GM23338 (cell line): ENCODE measurements around the gene GCNT2. TPM values are rescaled to one million over a fixed set of nuclear protein-coding genes. Genes with fewer than 3 reads are reported as not detected.

Experiments used
- ATAC-seq: fragments of 200-7000 bp; cut with Tn5 transposase; 3 replicates; pipeline ENCODE4 v1.9.1; 2020
- DNase-seq: peaks from one replicate; pipeline ENCODE4 v3.0.0-alpha.2; 2015; ENCODE audit warnings: low spot score
- H2AFZ ChIP-seq: fragments of 200-600 bp; sonication (generic); 2 replicates; pipeline ENCODE4 v1.8.0; 2016; ENCODE audit warnings: antibody characterized with exemption, mild to moderate bottlenecking, moderate library complexity
- H3F3A ChIP-seq: fragments of 200-600 bp; sonication (generic); replicated peaks from 2 replicates; pipeline ENCODE4 v1.8.0; 2017; ENCODE audit warnings: antibody characterized with exemption, mixed run types, low read depth
- H3K27ac ChIP-seq: fragments of 200-600 bp; sonication (generic); 2 replicates; pipeline ENCODE4 v1.6.1; 2016; ENCODE audit warnings: low read depth
- H3K27me3 ChIP-seq: fragments of 200-600 bp; sonication (generic); 2 replicates; pipeline ENCODE4 v1.8.0; 2016; ENCODE audit warnings: mild to moderate bottlenecking, mixed run types, moderate library complexity; ENCODE audit not compliant: insufficient read depth
- H3K36me3 ChIP-seq: fragments of 200-600 bp; sonication (generic); 2 replicates; pipeline ENCODE4 v1.8.0; 2016; ENCODE audit warnings: mild to moderate bottlenecking; ENCODE audit not compliant: insufficient read depth
- H3K4me1 ChIP-seq: fragments of 200-600 bp; sonication (generic); 2 replicates; pipeline ENCODE4 v1.8.0; 2016; ENCODE audit warnings: mild to moderate bottlenecking, moderate library complexity; ENCODE audit not compliant: insufficient read depth
- H3K4me2 ChIP-seq: fragments of 200-600 bp; sonication (generic); 2 replicates; pipeline ENCODE4 v1.7.1; 2017; ENCODE audit warnings: mixed run types
- H3K4me3 ChIP-seq: fragments of 200-600 bp; sonication (generic); 2 replicates; pipeline ENCODE4 v1.6.1; 2016; ENCODE audit warnings: mixed run types
- H3K79me2 ChIP-seq: fragments of 200-600 bp; sonication (generic); replicated peaks from 2 replicates; pipeline ENCODE4 v1.8.0; 2017; ENCODE audit warnings: mild to moderate bottlenecking; ENCODE audit not compliant: insufficient read depth
- H3K9me2 ChIP-seq: fragments of 200-600 bp; sonication (generic); 2 replicates; pipeline ENCODE4 v1.8.0; 2017; ENCODE audit not compliant: insufficient read depth
- H4K20me1 ChIP-seq: fragments of 200-600 bp; sonication (generic); replicated peaks from 2 replicates; pipeline ENCODE4 v1.8.0; 2017; ENCODE audit warnings: mild to moderate bottlenecking; ENCODE audit not compliant: insufficient read depth
- H3K27ac Mint-ChIP-seq: 2 replicates; pipeline ENCODE4 v1.8.0; 2020; ENCODE audit warnings: inconsistent platforms, mild to moderate bottlenecking, moderate library complexity, mixed read lengths
- H3K27me3 Mint-ChIP-seq: 3 replicates; pipeline ENCODE4 v1.8.0; 2022; ENCODE audit warnings: low read depth, mild to moderate bottlenecking, moderate library complexity, mixed read lengths, inconsistent platforms; ENCODE audit not compliant: insufficient read depth, poor library complexity
- H3K36me3 Mint-ChIP-seq: 3 replicates; pipeline ENCODE4 v1.8.0; 2021; ENCODE audit warnings: low read depth, mild to moderate bottlenecking, inconsistent platforms, moderate library complexity, mixed read lengths
- H3K4me1 Mint-ChIP-seq: 3 replicates; pipeline ENCODE4 v1.8.0; 2020; ENCODE audit warnings: mild to moderate bottlenecking, inconsistent platforms, mixed read lengths
- H3K4me3 Mint-ChIP-seq: 3 replicates; pipeline ENCODE4 v1.8.0; 2021; ENCODE audit warnings: moderate library complexity, mild to moderate bottlenecking, inconsistent platforms, mixed read lengths
- H3K9me3 Mint-ChIP-seq: 3 replicates; pipeline ENCODE4 v1.8.0; 2020; ENCODE audit warnings: moderate library complexity, mild to moderate bottlenecking, inconsistent platforms, mixed read lengths
- CREB1 ChIP-seq: fragments of 250-450 bp; sonication (Bioruptor Pico); IDR thresholded peaks from 2 replicates; pipeline ENCODE4 v1.5.0; 2020; ENCODE audit warnings: low read depth, mild to moderate bottlenecking, moderate library complexity
- CTCF ChIP-seq, 2 experiments: fragments of 200-600 bp in 1 of 2; sonication (generic) in 1 of 2; conservative IDR thresholded peaks; 2 replicates each; pipeline versions ENCODE4 v1.5.1 to v1.6.1; 2016 to 2017; ENCODE audit warnings: antibody characterized with exemption in 2 of 2, low read depth in 2 of 2, mild to moderate bottlenecking in 2 of 2, moderate library complexity in 1 of 2
- ETS1 ChIP-seq: IDR thresholded peaks from 2 replicates; pipeline ENCODE4 v1.6.1; 2016; ENCODE audit warnings: antibody characterized with exemption
- EZH2 ChIP-seq: fragments of 200-600 bp; sonication (generic); IDR thresholded peaks from one replicate; pipeline ENCODE4 v1.8.0; 2017; ENCODE audit warnings: antibody characterized with exemption, mild to moderate bottlenecking, low read depth; ENCODE audit not compliant: unreplicated experiment
- EZH2phosphoT487 ChIP-seq: fragments of 200-600 bp; sonication (generic); IDR thresholded peaks from one replicate; pipeline ENCODE4 v1.8.1; 2018; ENCODE audit warnings: antibody characterized with exemption; ENCODE audit not compliant: unreplicated experiment
- JUNB ChIP-seq: IDR thresholded peaks from one replicate; pipeline ENCODE4 v1.6.1; 2016; ENCODE audit warnings: antibody characterized with exemption; ENCODE audit not compliant: unreplicated experiment
- NANOG ChIP-seq: IDR thresholded peaks from 2 replicates; pipeline ENCODE4 v1.6.1; 2016; ENCODE audit warnings: antibody characterized with exemption, borderline replicate concordance
- POLR2AphosphoS5 ChIP-seq: IDR thresholded peaks from 2 replicates; pipeline ENCODE4 v1.6.1; 2016; ENCODE audit warnings: antibody characterized with exemption, low read depth
- REST ChIP-seq: IDR thresholded peaks from one replicate; pipeline ENCODE4 v1.6.1; 2018; ENCODE audit warnings: antibody characterized with exemption; ENCODE audit not compliant: unreplicated experiment
- STAT1 ChIP-seq: IDR thresholded peaks from one replicate; pipeline ENCODE4 v1.6.1; 2016; ENCODE audit warnings: antibody characterized with exemption; ENCODE audit not compliant: unreplicated experiment
- ZNF114 ChIP-seq: fragments of 250-450 bp; sonication (Bioruptor Pico); IDR thresholded peaks from 2 replicates; pipeline ENCODE4 v1.5.0; 2020; ENCODE audit warnings: mild to moderate bottlenecking, moderate library complexity
- ZNF331 ChIP-seq: fragments of 250-450 bp; sonication (Bioruptor Pico); IDR thresholded peaks from 2 replicates; pipeline ENCODE4 v1.5.0; 2020; ENCODE audit warnings: low read depth, mild to moderate bottlenecking, moderate library complexity
- polyA plus RNA-seq: library from polyadenylated mRNA; unstranded; fragments of >200 nt; fragmentation: Nextera tagmentation; extraction: Ambion mirVana; gene quantifications from 2 replicates; pipeline ENCODE4 v1.2.1, GENCODE V29; 2016
- total RNA-seq: library from RNA; depleted of rRNA; stranded (reverse); fragments of >200 nt; shearing (Covaris generic); gene quantifications from 2 replicates; pipeline ENCODE4 v1.2.3, GENCODE V29; 2014

GCNT2 gene
- total and polyA plus RNA-seq, 2 experiments from 2014 or later, result 28.3 to 137 TPM

DNA sequence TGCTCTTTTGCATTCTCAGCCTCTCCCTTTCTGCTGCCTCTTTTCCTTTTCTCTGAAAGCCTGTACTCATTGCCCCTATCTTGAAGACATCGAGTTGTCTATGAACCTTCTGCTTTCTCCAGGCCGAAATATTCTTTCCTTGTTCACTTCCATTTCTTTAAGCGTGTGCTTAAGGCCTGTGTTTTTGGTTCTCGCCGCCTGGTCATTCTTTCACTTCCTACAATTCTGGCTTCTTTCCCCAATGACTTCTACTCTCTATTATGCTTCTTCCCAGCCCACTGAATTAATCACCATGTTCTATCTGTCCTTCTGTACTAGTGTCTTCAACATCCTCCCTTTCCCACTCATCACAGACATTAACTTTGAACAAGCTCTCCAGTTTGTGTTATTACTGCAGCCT, 103.7 kb downstream of the GCNT2 start (continued):
- no peak for TF ChIP-seq REST
- no peak for TF ChIP-seq CREB1 (CRISPR knock-in tag)
- TF ChIP-seq ZNF114 (CRISPR knock-in tag), result no peak
- TF ChIP-seq NANOG, result no peak
- TF ChIP-seq EZH2, result no peak
- TF ChIP-seq EZH2phosphoT487, result no peak

DNA sequence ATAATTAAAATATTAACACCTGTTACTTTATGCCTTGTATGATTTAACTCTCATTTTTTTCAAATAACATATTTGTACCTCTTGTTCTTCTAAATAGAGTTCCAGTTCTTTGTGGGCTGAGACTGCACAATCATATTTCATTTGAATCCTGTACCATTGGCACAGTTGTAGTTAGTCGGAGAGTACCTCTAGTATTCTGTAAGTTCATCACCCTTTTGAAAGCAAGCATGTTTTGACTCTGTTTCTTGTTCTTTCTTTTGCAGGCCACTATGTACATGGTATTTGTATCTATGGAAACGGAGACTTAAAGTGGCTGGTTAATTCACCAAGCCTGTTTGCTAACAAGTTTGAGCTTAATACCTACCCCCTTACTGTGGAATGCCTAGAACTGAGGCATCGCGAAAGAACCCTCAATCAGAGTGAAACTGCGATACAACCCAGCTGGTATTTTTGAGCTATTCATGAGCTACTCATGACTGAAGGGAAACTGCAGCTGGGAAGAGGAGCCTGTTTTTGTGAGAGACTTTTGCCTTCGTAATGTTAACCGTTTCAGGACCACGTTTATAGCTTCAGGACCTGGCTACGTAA, 105.1 kb downstream of the GCNT2 start:
- Histone ChIP-seq H3K4me2 (no peak overlapping the region), H3K9me2 (no peaks in the 10 kb centered on the region), H2AFZ (no peak overlapping the region), H3K4me1 (no peaks in the 10 kb centered on the region), H3K79me2 (peaks cover 30% of the 10 kb centered on the region), H4K20me1 (peaks cover 24% of the 10 kb centered on the region), H3F3A (peaks cover 8% of the 10 kb centered on the region), H3K4me3 (no peak overlapping the region), H3K36me3 (peaks cover 48% of the 10 kb centered on the region), H3K27me3 (no peaks in the 10 kb centered on the region), H3K27ac (no peak overlapping the region)
- no peaks in the 10 kb centered on the region for H3K27me3 Mint-ChIP-seq
- H3K9me3 Mint-ChIP-seq, result no peaks in the 10 kb centered on the region; the same call in 2 of the 3 replicates
- no peaks in the 10 kb centered on the region; the same call in 2 of the 3 replicates for H3K4me1 Mint-ChIP-seq
- H3K36me3 Mint-ChIP-seq, result peaks cover 71% of the 10 kb centered on the region
- H3K4me3 Mint-ChIP-seq, result no peak overlapping the region
- no peak for ATAC-seq
- no peak overlapping the region for H3K27ac Mint-ChIP-seq
- DNase-seq, result no peak
- TF ChIP-seq REST (no peak), POLR2AphosphoS5 (no peak), STAT1 (no peak), JUNB (no peak), CTCF (conservative IDR thresholded peaks at IDR 0.05; ENCODE audit: low read depth in 2 of 2) (no peak), CREB1 (CRISPR knock-in tag) (no peak), ETS1 (no peak), ZNF114 (CRISPR knock-in tag) (no peak), EZH2 (no peak), ZNF331 (CRISPR knock-in tag) (no peak)
